ENCODE data around the gene C1QTNF1.
"Not testable (repeated sequence)": the region's sequence is repeated elsewhere in the genome, so short reads cannot be mapped to it uniquely, and the experiment has no call there.

Gene C1QTNF1

GRCh38 chr17:79030636-79031035 lies 6.7 kb downstream of the C1QTNF1 start:
- not testable (repeated sequence) for H2AK5ac ChIP-seq (ENCODE audit: low read length); H3K79me2 ChIP-seq (ENCODE audit: control insufficient read depth, insufficient read depth, low read length, poor library complexity); H3K27me3 ChIP-seq (ENCODE audit: insufficient read depth, low read length); H4K91ac ChIP-seq (ENCODE audit: low read depth, low read length); H2AFZ ChIP-seq (ENCODE audit: insufficient read depth, low read length, poor library complexity); H4K8ac ChIP-seq (ENCODE audit: low read depth, low read length); H3K9me3 ChIP-seq (ENCODE audit: insufficient read depth, low read depth, low read length); H3K36me3 ChIP-seq (ENCODE audit: control insufficient read depth in 1 of 2, insufficient read depth in 2 of 2, low read length in 2 of 2); H2BK5ac ChIP-seq (ENCODE audit: low read depth, low read length, poor library complexity); H3K9ac ChIP-seq (ENCODE audit: low read length); H3K27ac ChIP-seq (ENCODE audit: low read depth, low read length); H3K18ac ChIP-seq (ENCODE audit: low read length); H3K14ac ChIP-seq (ENCODE audit: low read length); H3K23ac ChIP-seq (ENCODE audit: low read length); DNase-seq; H3K79me1 ChIP-seq (ENCODE audit: low read length); H3K4ac ChIP-seq (ENCODE audit: low read depth, low read length); H3K4me2 ChIP-seq (ENCODE audit: low read length); H3K4me3 ChIP-seq (ENCODE audit: low read depth, low read length); H4K12ac ChIP-seq (ENCODE audit: low read depth, low read length); H2BK120ac ChIP-seq (ENCODE audit: insufficient read depth, low read length, poor library complexity); H2BK12ac ChIP-seq (ENCODE audit: low read length)
- H3K4me1 ChIP-seq (ENCODE audit: control insufficient read depth in 1 of 2, insufficient read depth in 2 of 2, low read length in 2 of 2): peaks cover 17 to 28% of the 10 kb centered on the region in 2 experiments
- WGBS (ENCODE audit: extremely low coverage, insufficient coverage, insufficient read length): no CpG with 5 or more reads among the region's 12 CpGs

- Histone ChIP-seq H2BK12ac (ENCODE audit: low read length) (peak overlapping the region; percentile 23), H3K36me3 (ENCODE audit: control insufficient read depth in 1 of 2, insufficient read depth in 2 of 2, low read length in 2 of 2) (no peaks in the 10 kb centered on the region), H3K18ac (ENCODE audit: low read length) (no peak overlapping the region), H2BK5ac (ENCODE audit: low read depth, low read length, poor library complexity) (no peak overlapping the region), H3K27me3 (ENCODE audit: insufficient read depth, low read length) (no peaks in the 10 kb centered on the region), H4K12ac (ENCODE audit: low read depth, low read length) (no peak overlapping the region), H3K23ac (ENCODE audit: low read length) (no peak overlapping the region), H3K27ac (ENCODE audit: low read depth, low read length) (no peak overlapping the region), H2AFZ (ENCODE audit: insufficient read depth, low read length, poor library complexity) (no peak overlapping the region), H2AK5ac (ENCODE audit: low read length) (no peak overlapping the region), H3K14ac (ENCODE audit: low read length) (no peak overlapping the region), H4K91ac (ENCODE audit: low read depth, low read length) (no peak overlapping the region), H2BK120ac (ENCODE audit: insufficient read depth, low read length, poor library complexity) (no peak overlapping the region), H3K4me3 (ENCODE audit: low read depth, low read length) (no peak overlapping the region), H4K8ac (ENCODE audit: low read depth, low read length) (no peak overlapping the region), H3K9me3 (ENCODE audit: insufficient read depth, low read depth, low read length) (peaks cover 2% of the 10 kb centered on the region), H3K9ac (ENCODE audit: low read length) (no peak overlapping the region), H3K79me2 (ENCODE audit: control insufficient read depth, insufficient read depth, low read length, poor library complexity) (no peaks in the 10 kb centered on the region), H3K4me1 (ENCODE audit: control insufficient read depth in 1 of 2, insufficient read depth in 2 of 2, low read length in 2 of 2) (peaks cover 10 to 19% of the 10 kb centered on the region in 2 experiments), H3K4ac (ENCODE audit: low read depth, low read length) (no peak overlapping the region), H3K4me2 (ENCODE audit: low read length) (no peak overlapping the region), H3K79me1 (ENCODE audit: low read length) (peaks cover 5% of the 10 kb centered on the region)
- peak in 1 of 2 donors; percentile 32 for DNase-seq
- no CpG with 5 or more reads among the region's 26 CpGs for WGBS (ENCODE audit: extremely low coverage, insufficient coverage, insufficient read length)
These were observed 8.3 kb downstream of the C1QTNF1 start for GRCh38 chr17:79031996-79032875.

- no peak overlapping the region for H3K18ac ChIP-seq (ENCODE audit: low read length)
- H3K23ac ChIP-seq (ENCODE audit: low read length): no peak overlapping the region
- no peak overlapping the region for H2AK5ac ChIP-seq (ENCODE audit: low read length)
- no peak overlapping the region for H3K14ac ChIP-seq (ENCODE audit: low read length)
- no peak overlapping the region for H3K9ac ChIP-seq (ENCODE audit: low read length)
- peaks cover 7 to 10% of the 10 kb centered on the region in 2 experiments for H3K4me1 ChIP-seq (ENCODE audit: control insufficient read depth in 1 of 2, insufficient read depth in 2 of 2, low read length in 2 of 2)
- H2BK120ac ChIP-seq (ENCODE audit: insufficient read depth, low read length, poor library complexity): no peak overlapping the region
- H4K8ac ChIP-seq (ENCODE audit: low read depth, low read length): no peak overlapping the region
- no peak overlapping the region for H2BK12ac ChIP-seq (ENCODE audit: low read length)
- H4K91ac ChIP-seq (ENCODE audit: low read depth, low read length): no peak overlapping the region
- no peaks in the 10 kb centered on the region for H3K79me1 ChIP-seq (ENCODE audit: low read length)
- no peak overlapping the region for H3K27ac ChIP-seq (ENCODE audit: low read depth, low read length)
- no peak overlapping the region for H3K4ac ChIP-seq (ENCODE audit: low read depth, low read length)
- no peak for DNase-seq
- H4K12ac ChIP-seq (ENCODE audit: low read depth, low read length): no peak overlapping the region
- H3K36me3 ChIP-seq (ENCODE audit: control insufficient read depth in 1 of 2, insufficient read depth in 2 of 2, low read length in 2 of 2): no peaks in the 10 kb centered on the region
- H2BK5ac ChIP-seq (ENCODE audit: low read depth, low read length, poor library complexity): no peak overlapping the region
- peaks cover 2% of the 10 kb centered on the region for H3K9me3 ChIP-seq (ENCODE audit: insufficient read depth, low read depth, low read length)
- H3K4me3 ChIP-seq (ENCODE audit: low read depth, low read length): no peak overlapping the region
- WGBS (ENCODE audit: extremely low coverage, insufficient coverage, insufficient read length): no CpG with 5 or more reads among the region's 9 CpGs
- H3K4me2 ChIP-seq (ENCODE audit: low read length): no peak overlapping the region
- no peaks in the 10 kb centered on the region for H3K27me3 ChIP-seq (ENCODE audit: insufficient read depth, low read length)
- no peaks in the 10 kb centered on the region for H3K79me2 ChIP-seq (ENCODE audit: control insufficient read depth, insufficient read depth, low read length, poor library complexity)
- no peak overlapping the region for H2AFZ ChIP-seq (ENCODE audit: insufficient read depth, low read length, poor library complexity)
These were observed 9.2 kb downstream of the C1QTNF1 start for GRCh38 chr17:79033046-79033616.

- H2BK120ac ChIP-seq (ENCODE audit: insufficient read depth, low read length, poor library complexity): no peak overlapping the region
- no peak overlapping the region for H2BK12ac ChIP-seq (ENCODE audit: low read length)
- no peak overlapping the region for H2AK5ac ChIP-seq (ENCODE audit: low read length)
- no peak overlapping the region for H3K18ac ChIP-seq (ENCODE audit: low read length)
- H3K4ac ChIP-seq (ENCODE audit: low read depth, low read length): no peak overlapping the region
- no peak for DNase-seq
- H3K4me1 ChIP-seq (ENCODE audit: control insufficient read depth in 1 of 2, insufficient read depth in 2 of 2, low read length in 2 of 2): peaks cover 7 to 9% of the 10 kb centered on the region in 2 experiments
- peak overlapping the region; percentile 2 for H2AFZ ChIP-seq (ENCODE audit: insufficient read depth, low read length, poor library complexity)
- H4K8ac ChIP-seq (ENCODE audit: low read depth, low read length): no peak overlapping the region
- H3K79me1 ChIP-seq (ENCODE audit: low read length): no peaks in the 10 kb centered on the region
- no peaks in the 10 kb centered on the region for H3K27me3 ChIP-seq (ENCODE audit: insufficient read depth, low read length)
- WGBS (ENCODE audit: extremely low coverage, insufficient coverage, insufficient read length): no CpG with 5 or more reads among the region's 28 CpGs
- no peak overlapping the region for H3K14ac ChIP-seq (ENCODE audit: low read length)
- H4K12ac ChIP-seq (ENCODE audit: low read depth, low read length): no peak overlapping the region
- no peak overlapping the region for H3K4me2 ChIP-seq (ENCODE audit: low read length)
- H3K4me3 ChIP-seq (ENCODE audit: low read depth, low read length): no peak overlapping the region
- H3K9me3 ChIP-seq (ENCODE audit: insufficient read depth, low read depth, low read length): peaks cover 3% of the 10 kb centered on the region
- no peak overlapping the region for H3K23ac ChIP-seq (ENCODE audit: low read length)
- H3K79me2 ChIP-seq (ENCODE audit: control insufficient read depth, insufficient read depth, low read length, poor library complexity): no peaks in the 10 kb centered on the region
- H2BK5ac ChIP-seq (ENCODE audit: low read depth, low read length, poor library complexity): no peak overlapping the region
- no peaks in the 10 kb centered on the region for H3K36me3 ChIP-seq (ENCODE audit: control insufficient read depth in 1 of 2, insufficient read depth in 2 of 2, low read length in 2 of 2)
- H3K27ac ChIP-seq (ENCODE audit: low read depth, low read length): no peak overlapping the region
- H3K9ac ChIP-seq (ENCODE audit: low read length): no peak overlapping the region
- no peak overlapping the region for H4K91ac ChIP-seq (ENCODE audit: low read depth, low read length)
These were observed 10.0 kb downstream of the C1QTNF1 start for GRCh38 chr17:79033741-79034501.

Measured in trophoblast cell (in vitro differentiated cells and primary cell).